NT2/D1 (cell line): ENCODE measurements around the gene CHCHD6.

ENCODE experiments used
- DNase-seq: peaks from one replicate; pipeline ENCODE4 v3.0.0-alpha.2; 2011; ENCODE audit warnings: low read depth, low spot score
- H3K27me3 ChIP-seq: 2 replicates; pipeline ENCODE4 v1.6.0; 2011; ENCODE audit warnings: mild to moderate bottlenecking; ENCODE audit not compliant: insufficient read length, insufficient read depth
- H3K36me3 ChIP-seq: 2 replicates; pipeline ENCODE4 v1.6.1; 2011; ENCODE audit warnings: mild to moderate bottlenecking, low read length, mixed read lengths; ENCODE audit not compliant: insufficient read depth, insufficient read length
- H3K4me1 ChIP-seq: 2 replicates; pipeline ENCODE4 v1.5.1; 2011; ENCODE audit not compliant: insufficient read depth, insufficient read length
- H3K4me3 ChIP-seq: 2 replicates; pipeline ENCODE4 v1.5.1; 2011; ENCODE audit warnings: low read depth; ENCODE audit not compliant: insufficient read length
- H3K9ac ChIP-seq: 2 replicates; pipeline ENCODE4 v1.6.0; 2011; ENCODE audit warnings: low read depth; ENCODE audit not compliant: insufficient read length
- H3K9me3 ChIP-seq: 2 replicates; pipeline ENCODE4 v1.5.1; 2011; ENCODE audit warnings: mild to moderate bottlenecking, low read length; ENCODE audit not compliant: insufficient read depth
- SUZ12 ChIP-seq: IDR thresholded peaks from 2 replicates; pipeline ENCODE4 v1.6.1; 2011; ENCODE audit not compliant: insufficient read length, insufficient read depth; ENCODE audit errors: extremely low read depth
- YY1 ChIP-seq: IDR thresholded peaks from 2 replicates; pipeline ENCODE4 v1.6.1; 2011; ENCODE audit not compliant: insufficient read length, insufficient read depth
- ZNF274 ChIP-seq: IDR thresholded peaks from 2 replicates; pipeline ENCODE4 v1.6.1; 2011; ENCODE audit warnings: mild to moderate bottlenecking, low read depth, low read length

Gene CHCHD6

GRCh38 chr3:126960604-126960995, 256.6 kb downstream of the CHCHD6 start:
- TF ChIP-seq YY1 (no peak), SUZ12 (no peak), ZNF274 (no peak)
- Histone ChIP-seq H3K9ac (peak overlapping the region; percentile 52), H3K27me3 (no peaks in the 10 kb centered on the region), H3K4me3 (no peak overlapping the region), H3K36me3 (no peaks in the 10 kb centered on the region), H3K4me1 (peaks cover 16% of the 10 kb centered on the region), H3K9me3 (no peaks in the 10 kb centered on the region)
- no peak for DNase-seq

- H3K4me1 ChIP-seq = peaks cover 14% of the 10 kb centered on the region
Observed at GRCh38 chr3:126961191-126961790, 257.3 kb downstream of the CHCHD6 start.

GRCh38 chr3:126961791-126962461, 257.9 kb downstream of the CHCHD6 start:
- Histone ChIP-seq H3K9ac (no peak overlapping the region), H3K4me1 (peaks cover 17% of the 10 kb centered on the region), H3K4me3 (no peak overlapping the region), H3K27me3 (no peaks in the 10 kb centered on the region), H3K36me3 (no peaks in the 10 kb centered on the region), H3K9me3 (no peaks in the 10 kb centered on the region)
- DNase-seq = no peak
- TF ChIP-seq ZNF274 (no peak), YY1 (no peak), SUZ12 (no peak)

More at GRCh38 chr3:126961191-126961790, 257.3 kb downstream of the CHCHD6 start:
- TF ChIP-seq SUZ12 = no peak
- no peak for TF ChIP-seq ZNF274
- TF ChIP-seq YY1 = no peak
- Histone ChIP-seq H3K9me3 (no peaks in the 10 kb centered on the region), H3K36me3 (no peaks in the 10 kb centered on the region), H3K4me3 (no peak overlapping the region), H3K9ac (no peak overlapping the region), H3K27me3 (no peaks in the 10 kb centered on the region)
- no peak for DNase-seq

GRCh38 chr3:126962756-126963155, 258.7 kb downstream of the CHCHD6 start:
- Histone ChIP-seq H3K9ac (no peak overlapping the region), H3K9me3 (no peaks in the 10 kb centered on the region), H3K4me3 (no peak overlapping the region), H3K36me3 (no peaks in the 10 kb centered on the region), H3K4me1 (peaks cover 17% of the 10 kb centered on the region), H3K27me3 (no peaks in the 10 kb centered on the region)
- DNase-seq = no peak
- TF ChIP-seq ZNF274 (no peak), YY1 (no peak), SUZ12 (no peak)

GRCh38 chr3:126963261-126964190, 259.5 kb downstream of the CHCHD6 start:
- peaks cover 20% of the 10 kb centered on the region for H3K4me1 ChIP-seq
- no peaks in the 10 kb centered on the region for H3K9me3 ChIP-seq
- no peak for DNase-seq
- no peak overlapping the region for H3K4me3 ChIP-seq
- H3K27me3 ChIP-seq = no peaks in the 10 kb centered on the region
- H3K9ac ChIP-seq = no peak overlapping the region
- no peaks in the 10 kb centered on the region for H3K36me3 ChIP-seq
- TF ChIP-seq ZNF274 (no peak), YY1 (no peak), SUZ12 (no peak)

- Histone ChIP-seq H3K9ac (no peak overlapping the region), H3K27me3 (no peaks in the 10 kb centered on the region), H3K36me3 (no peaks in the 10 kb centered on the region), H3K4me1 (peaks cover 27% of the 10 kb centered on the region), H3K4me3 (no peak overlapping the region), H3K9me3 (no peaks in the 10 kb centered on the region)
- no peak for DNase-seq
- no peak for TF ChIP-seq ZNF274
- TF ChIP-seq SUZ12 = no peak
- no peak for TF ChIP-seq YY1
Observed at GRCh38 chr3:126964261-126964660, 260.2 kb downstream of the CHCHD6 start.

GRCh38 chr3:126964950-126965349, 260.9 kb downstream of the CHCHD6 start:
- DNase-seq = no peak
- Histone ChIP-seq H3K4me3 (no peak overlapping the region), H3K9me3 (no peaks in the 10 kb centered on the region), H3K4me1 (peaks cover 24% of the 10 kb centered on the region), H3K9ac (no peak overlapping the region), H3K36me3 (no peaks in the 10 kb centered on the region), H3K27me3 (no peaks in the 10 kb centered on the region)
- TF ChIP-seq SUZ12 (no peak), YY1 (no peak)
